Fibroblast of lung (primary cell): Measurements from ENCODE around the gene PITX3.

Experiments
- EZH2 ChIP-seq: IDR thresholded peaks from 2 replicates; pipeline ENCODE4 v1.5.1; 2012; ENCODE audit warnings: low read length, control low read depth, mild to moderate bottlenecking; ENCODE audit errors: missing control alignments
- TF ChIP-seq, protein P1 (sequence below), 2 donors: IDR thresholded peaks in 1 of 2; conservative IDR thresholded peaks in 1 of 2; 1 replicate in 1 of 2; 2 replicates in 1 of 2; pipeline ENCODE4 v1.5.1; 2011 to 2012; ENCODE audit warnings: low read length in 2 of 2, control low read depth in 1 of 2, inconsistent platforms in 1 of 2, low read depth in 1 of 2, mild to moderate bottlenecking in 1 of 2

DNA sequence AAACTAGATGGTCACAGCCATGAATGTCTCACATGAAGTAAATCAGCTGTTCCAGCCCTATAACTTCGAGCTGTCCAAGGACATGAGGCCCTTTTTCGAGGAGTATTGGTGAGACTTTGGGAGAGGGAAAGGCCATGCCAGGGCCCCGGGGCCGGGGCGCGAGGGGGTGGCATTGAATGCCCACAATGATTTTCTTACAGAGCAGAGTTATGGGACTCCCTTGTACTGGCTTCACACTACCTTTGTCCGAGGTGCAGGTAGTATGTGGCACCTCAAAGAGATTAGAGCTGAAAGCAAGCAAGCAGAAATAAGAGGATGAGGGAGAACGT, 14.8 kb downstream of the PITX3 start:
- TF ChIP-seq EZH2, result no peak
- TF ChIP-seq, protein P1, sequence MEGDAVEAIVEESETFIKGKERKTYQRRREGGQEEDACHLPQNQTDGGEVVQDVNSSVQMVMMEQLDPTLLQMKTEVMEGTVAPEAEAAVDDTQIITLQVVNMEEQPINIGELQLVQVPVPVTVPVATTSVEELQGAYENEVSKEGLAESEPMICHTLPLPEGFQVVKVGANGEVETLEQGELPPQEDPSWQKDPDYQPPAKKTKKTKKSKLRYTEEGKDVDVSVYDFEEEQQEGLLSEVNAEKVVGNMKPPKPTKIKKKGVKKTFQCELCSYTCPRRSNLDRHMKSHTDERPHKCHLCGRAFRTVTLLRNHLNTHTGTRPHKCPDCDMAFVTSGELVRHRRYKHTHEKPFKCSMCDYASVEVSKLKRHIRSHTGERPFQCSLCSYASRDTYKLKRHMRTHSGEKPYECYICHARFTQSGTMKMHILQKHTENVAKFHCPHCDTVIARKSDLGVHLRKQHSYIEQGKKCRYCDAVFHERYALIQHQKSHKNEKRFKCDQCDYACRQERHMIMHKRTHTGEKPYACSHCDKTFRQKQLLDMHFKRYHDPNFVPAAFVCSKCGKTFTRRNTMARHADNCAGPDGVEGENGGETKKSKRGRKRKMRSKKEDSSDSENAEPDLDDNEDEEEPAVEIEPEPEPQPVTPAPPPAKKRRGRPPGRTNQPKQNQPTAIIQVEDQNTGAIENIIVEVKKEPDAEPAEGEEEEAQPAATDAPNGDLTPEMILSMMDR (conservative IDR thresholded peaks at IDR 0.05 in 1 of 2, IDR thresholded peaks at IDR 0.05 in 1 of 2; ENCODE audit: low read depth in 1 of 2, low read length in 2 of 2), result no peak
